Activated CD4-positive, CD25-positive, alpha-beta regulatory T cell treated with anti-CD3 and anti-CD28 coated beads, Interleukin-2, amount 50 U/mL, for 72 hours (primary cell): Measurements from ENCODE around the gene KCNMA1.

Experiments used
- DNase-seq: peaks from one replicate; pipeline ENCODE4 v3.0.0; 2021

The KCNMA1 gene

DNA sequence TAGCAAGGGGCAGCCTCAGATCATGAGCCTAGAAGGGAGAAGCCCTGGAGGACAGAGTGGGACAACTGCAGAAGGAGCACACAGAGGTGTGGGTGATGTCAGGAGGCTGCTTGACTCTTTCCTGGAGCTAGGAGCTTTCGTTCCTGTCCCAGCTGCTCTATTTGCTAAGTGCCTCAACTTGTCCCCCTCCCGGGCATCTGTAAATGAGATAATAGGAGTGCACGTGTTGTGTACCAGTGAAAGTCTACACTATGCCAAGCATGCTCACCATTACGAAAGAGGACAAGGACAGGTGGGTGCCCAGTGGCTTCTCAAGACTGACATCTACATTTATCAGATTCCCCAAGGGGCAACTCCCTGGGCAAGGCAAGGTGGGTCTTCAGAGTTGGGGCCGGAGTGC, 162.7 kb downstream of the KCNMA1 start:
- no peak for DNase-seq

GRCh38 chr10:77474386-77474785, 163.2 kb downstream of the KCNMA1 start:
- no peak for DNase-seq

DNA sequence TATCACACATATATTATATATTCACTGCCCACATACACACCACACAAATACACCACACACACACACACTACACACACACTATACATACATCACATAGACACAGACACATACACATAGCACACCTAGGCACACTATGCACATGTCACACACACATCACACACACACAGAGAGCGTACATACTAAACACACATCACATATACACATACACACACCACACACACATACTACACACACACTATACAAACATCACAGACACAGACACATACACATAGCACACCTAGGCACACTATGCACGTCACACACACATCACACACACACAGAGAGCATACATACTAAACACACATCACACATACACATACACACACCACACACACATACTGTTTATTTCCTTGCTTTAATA, 165.5 kb downstream of the KCNMA1 start:
- no peak for DNase-seq

DNA sequence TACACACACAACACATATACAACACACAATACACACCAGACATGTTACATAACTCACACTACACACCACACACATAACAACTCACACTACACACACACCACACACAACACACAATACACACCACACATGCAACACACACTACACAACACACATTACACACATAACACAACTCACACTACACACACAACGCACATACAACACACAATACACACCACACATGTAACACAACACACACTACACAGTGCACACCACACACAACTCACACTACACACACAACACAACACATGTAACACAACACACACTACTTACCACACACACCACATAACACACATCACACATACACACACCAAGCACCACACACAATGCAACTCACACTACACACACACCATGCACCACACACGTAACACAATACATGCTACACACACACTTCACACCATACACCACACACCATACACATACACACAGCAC, 166.5 kb downstream of the KCNMA1 start:
- no peak for DNase-seq

- no peak for DNase-seq
Measured at GRCh38 chr10:77467422-77467963, 170.1 kb downstream of the KCNMA1 start.

DNA sequence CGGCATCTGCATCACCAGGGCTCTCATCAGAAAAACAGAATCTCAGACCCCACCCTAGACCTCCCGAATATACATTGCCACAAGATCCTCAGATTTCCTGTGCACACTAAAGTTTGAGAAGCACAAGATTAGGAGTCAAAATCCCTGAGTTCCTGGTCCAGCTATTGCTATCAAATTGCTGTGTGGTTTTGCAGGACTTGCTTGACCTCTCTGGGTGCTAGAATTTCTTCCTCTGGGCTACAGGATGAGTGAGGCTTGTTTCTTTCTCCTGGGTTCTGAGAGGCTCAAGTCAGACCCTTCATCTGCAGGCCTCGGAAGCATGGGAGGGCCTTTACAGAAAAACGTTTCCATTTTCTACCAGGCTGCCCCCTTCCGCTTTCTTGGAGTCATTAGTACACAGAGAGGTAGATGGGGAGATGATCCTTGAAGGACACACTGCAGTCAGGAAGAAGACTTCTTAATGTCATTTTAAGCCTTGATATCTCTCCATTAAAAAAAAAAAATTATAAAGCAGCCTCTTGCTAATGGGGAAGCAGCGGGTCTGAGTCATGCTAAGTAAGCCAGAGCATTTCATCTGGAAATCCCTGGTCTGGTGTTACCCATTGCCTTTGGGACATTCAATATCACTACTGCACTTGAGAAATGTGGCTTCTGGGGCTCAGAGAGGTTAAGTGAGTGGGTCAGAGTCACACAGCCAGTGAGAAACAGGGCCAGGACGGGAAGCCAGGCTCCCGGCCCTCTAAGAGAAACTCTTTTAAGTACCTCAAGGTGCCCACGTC, 173.5 kb downstream of the KCNMA1 start:
- no peak for DNase-seq

GRCh38 chr10:77463499-77463898, 174.1 kb downstream of the KCNMA1 start:
- DNase-seq: no peak

DNA sequence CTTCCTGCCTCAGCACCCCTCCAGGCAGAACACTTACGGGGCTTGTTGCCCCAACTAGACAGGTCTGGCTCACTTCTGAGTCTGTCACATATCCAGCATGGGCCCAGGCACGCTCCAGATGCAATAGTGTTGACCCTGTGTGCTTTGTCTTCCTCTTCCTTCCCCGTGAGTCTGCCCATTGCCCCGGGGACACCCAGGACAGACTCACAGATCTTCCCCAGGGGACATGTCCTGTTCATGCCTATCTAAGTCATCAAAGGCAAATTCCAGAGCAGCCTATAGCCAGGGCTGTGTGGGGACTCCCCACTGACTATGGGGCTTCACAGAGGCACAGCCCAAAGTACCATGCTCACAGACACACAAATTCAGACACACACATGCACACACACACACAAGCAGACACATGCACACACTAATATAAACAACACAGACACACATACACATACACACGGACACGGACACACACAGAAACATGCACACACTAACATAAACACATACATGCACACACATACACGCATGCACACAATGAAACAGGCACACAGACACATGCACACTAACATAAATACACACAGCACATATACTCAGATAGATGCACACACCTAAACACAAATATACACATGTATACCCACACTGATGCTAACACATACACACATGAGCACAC, 175.8 kb downstream of the KCNMA1 start:
- no peak for DNase-seq

- no peak for DNase-seq
Measured at GRCh38 chr10:77459905-77460304, 177.7 kb downstream of the KCNMA1 start.

DNA sequence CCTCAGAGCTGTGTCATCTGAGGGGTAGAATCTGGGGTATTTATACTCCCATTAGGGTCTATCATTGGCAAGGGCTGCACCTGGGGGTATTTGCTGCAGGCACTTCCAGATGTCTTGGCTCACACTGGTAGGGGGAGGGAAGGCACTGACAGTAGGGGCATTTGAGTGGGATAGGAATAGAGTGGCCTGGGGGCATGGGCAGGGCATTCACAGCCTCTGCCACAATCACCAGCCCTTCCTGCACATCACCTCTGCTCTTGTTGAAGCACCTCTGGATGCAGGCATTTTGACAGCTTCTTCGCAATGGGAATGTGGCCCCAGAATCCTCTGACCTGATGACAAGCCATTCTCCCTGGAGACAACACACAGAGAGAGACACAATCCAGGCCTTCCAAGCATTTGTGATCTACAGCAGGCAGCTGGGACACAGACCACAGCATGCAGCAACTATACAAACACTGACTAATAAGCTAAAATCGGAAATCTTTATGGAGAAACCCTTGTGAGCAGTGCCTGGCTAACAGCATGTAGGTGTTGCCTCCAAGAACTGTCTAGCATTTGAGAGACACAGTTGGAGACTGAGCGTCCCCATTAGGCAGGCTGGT, 178.5 kb downstream of the KCNMA1 start:
- DNase-seq: no peak

- DNase-seq: no peak
Measured at GRCh38 chr10:77457721-77458120, 179.9 kb downstream of the KCNMA1 start.

DNA sequence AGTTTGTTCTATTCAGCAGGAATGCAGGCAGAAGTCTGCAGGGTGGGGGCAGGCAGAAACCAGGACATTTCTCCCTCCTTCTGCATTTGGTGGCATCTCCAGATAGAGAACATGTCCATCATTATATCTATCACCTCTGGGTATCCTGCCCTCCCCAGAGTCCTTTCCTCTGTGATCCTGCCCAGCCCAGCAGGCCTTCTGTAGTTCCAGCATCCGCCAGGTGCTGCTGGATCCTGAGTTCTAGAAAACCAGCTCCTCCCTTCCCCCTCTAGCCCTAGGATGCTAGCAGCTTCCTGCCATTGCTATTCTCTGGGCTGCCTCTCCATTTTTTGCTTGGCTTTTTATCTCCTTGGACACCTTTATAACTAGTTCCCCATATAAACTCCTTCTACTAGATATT, 180.3 kb downstream of the KCNMA1 start:
- DNase-seq: no peak

DNA sequence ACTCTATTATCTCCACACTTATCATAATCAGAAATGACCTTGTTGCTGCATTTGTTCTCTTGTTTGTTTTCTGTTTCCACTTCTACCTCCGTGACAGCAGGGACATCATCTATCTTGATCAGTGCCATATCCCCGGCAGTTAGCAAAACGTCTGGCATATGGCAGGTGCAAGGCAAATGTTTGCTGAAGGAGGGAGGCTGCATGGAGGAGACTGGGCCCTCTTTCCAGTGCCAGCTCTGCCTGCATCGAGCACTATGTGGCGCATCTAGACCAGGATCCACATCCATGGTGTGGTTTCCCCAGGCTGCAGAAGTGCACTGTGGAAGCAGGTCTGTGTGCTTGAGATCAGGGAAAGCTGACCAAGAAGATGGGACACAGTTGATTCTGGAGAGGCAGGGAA, 181.2 kb downstream of the KCNMA1 start:
- no peak for DNase-seq

DNA sequence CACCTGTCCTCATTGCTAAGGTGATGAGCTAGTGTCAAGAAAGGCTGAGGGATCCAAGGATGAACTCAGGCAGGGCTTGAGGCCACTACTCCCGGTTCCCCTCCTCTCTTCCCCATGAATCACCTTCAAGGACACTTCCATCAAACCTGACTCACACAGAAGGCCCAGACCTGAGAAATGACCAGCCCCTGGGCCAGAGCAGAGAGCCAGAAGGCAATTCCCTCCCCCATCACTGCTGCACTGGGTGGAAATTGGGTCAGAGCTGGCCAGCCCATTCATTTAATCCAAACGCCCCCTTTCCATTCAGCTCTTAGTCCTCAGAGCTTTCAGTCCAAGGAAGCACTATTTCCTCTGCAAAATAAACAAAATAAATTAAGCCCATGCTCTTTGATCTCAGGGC, 182.0 kb downstream of the KCNMA1 start:
- DNase-seq: no peak

GRCh38 chr10:77452952-77453564, 184.6 kb downstream of the KCNMA1 start:
- DNase-seq: no peak

GRCh38 chr10:77451886-77452285, 185.7 kb downstream of the KCNMA1 start:
- DNase-seq: no peak

DNA sequence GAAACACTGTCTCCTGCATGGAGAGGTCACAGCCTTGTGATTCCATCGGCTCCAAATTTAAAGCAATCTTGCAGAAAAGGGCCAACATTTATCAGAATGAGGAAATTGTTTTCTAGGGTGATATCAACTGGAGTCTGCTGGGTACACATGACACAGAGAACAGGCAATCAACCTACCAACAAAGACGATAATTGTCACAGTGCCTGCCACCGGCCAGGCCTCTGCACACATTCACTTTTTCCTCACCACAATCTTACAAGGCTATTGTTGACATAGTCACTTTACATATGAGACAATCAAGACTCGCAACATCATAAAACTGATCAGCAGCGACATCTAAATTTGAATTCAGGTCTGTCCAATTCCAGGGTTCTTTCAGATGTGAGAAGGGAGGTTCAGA, 189.4 kb downstream of the KCNMA1 start:
- DNase-seq: no peak

- DNase-seq: no peak
Measured at GRCh38 chr10:77446700-77447099, 190.9 kb downstream of the KCNMA1 start.

DNA sequence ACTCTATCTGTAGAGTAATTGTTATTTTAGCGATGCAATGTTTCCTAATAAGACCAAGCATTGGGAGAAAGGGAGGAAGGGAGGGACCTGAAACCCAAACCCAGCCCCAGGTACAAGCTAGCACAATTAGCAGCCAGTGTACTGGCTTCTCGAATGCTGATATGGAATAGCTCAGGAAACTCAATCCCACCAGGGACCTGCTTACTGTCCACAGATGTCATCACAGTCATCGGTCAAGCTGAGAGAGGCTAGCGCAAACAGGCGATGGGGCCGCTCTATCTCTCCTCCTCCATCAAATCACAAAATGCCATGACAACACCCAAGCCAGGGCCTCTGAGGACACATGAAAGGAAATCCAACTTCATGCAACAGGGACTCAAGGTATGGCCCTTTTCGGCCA, 192.1 kb downstream of the KCNMA1 start:
- no peak for DNase-seq

GRCh38 chr10:77444041-77444440, 193.6 kb downstream of the KCNMA1 start:
- DNase-seq: no peak

DNA sequence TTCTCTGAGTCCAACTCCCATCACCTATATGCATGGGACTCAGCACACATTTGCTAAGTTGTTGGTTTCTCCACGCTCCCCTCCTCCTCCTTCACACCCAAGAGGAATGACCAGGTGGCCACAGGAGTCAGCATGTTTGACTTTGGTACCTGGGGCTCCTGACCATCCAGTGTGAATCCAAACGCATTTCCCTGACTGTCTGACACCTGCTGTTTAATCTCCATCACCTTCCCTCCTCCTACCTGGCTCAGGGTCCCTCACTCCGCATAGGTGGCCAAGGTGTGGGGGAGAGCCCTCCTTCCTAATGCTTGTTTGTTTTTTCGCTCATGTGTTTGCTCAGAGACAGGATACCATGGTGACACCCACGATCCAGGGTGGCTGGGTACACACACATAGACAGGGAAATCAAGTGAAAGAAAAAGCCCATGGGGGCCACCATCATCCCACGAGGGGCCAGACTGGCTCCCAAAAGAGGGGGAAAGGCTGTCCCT, 194.9 kb downstream of the KCNMA1 start:
- DNase-seq: no peak

- DNase-seq: no peak
Measured at GRCh38 chr10:77441353-77442166, 196.0 kb downstream of the KCNMA1 start.
